Stimulated activated CD8-positive, alpha-beta memory T cell treated with anti-CD3 and anti-CD28 coated beads, Interleukin-12 subunit alpha, Interleukin-12 subunit beta, amount 100 ng/mL, for 4 hours (primary cell): ENCODE data around the gene POLN.
"Not testable (repeated sequence)": the region's sequence is repeated elsewhere in the genome, so short reads cannot be mapped to it uniquely, and the experiment has no call there.

Source experiments
- DNase-seq: peaks from one replicate; pipeline ENCODE4 v3.0.0-alpha.2; 2020; ENCODE audit warnings: low read depth

POLN gene

DNA sequence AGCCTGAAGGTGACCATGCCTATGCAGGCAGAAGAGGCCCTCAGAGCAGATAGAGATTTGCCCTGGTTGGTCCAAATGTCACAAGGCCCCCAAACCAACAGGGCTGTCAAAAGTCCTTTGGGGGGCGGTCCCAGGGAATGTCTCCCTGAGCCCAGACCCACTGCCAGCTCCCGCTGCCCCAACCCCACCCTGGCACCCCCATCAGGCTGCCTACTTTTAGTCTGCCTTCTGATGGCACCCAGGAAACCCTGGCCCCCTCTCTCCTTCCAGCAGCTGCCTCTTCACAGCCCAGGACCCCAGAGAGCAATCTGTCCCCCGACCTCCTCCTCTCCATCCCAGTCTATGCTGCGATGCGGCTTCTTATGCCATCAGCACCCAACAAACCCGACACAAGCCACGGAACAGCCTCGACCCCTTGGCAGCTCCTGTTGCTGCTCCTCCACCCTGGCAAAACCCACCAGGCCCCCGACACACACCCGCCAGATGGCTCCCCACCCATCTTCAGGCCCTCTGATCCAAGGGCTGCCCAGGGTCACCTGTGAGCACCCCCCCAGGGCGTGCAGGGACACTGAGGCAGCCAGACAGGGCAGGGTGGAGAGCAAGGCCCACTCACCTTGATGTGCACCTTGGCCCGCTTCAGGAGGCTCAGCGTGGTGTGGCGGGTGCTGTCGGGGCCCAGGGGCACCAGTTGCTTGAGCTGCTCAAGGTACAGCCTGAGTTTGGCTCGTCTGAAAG is 10.0 kb upstream of the POLN start:
- no peak for DNase-seq

DNA sequence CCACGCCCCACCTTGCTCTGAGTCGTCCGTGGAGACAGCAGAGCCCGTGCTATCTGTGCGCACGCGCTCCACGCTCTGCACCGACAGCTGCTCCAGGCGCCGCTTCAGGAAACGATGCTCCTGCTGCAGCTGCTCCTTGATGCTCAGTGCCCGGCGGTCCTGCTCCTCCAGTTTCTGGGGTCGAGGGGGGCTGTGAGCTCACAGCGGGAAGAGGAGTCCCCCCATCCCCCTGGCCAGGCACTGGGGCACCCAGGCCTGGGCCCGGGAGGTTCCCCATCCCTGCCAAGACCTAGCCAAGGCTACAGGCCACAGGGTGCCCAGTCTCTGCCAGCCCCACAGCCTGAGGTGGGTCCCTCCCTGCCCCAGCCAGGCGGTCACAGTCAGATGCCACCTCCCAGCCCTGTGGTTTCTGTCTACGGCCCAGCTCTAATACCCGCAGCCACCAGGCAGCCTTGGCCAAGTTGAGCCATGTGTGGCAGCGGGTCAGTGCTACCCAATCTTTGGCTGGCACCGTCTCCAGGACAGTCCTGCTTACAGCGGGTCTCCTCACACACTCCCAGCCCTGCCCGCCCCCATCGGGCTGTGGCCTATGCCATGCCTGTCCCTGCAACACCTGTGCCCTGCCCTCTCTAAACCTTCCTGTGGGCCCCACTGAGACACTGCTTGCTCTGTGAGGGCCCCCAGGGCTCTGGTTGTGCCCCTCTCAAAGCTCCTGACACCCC is 9.3 kb upstream of the POLN start:
- peak; percentile 0 for DNase-seq

DNA sequence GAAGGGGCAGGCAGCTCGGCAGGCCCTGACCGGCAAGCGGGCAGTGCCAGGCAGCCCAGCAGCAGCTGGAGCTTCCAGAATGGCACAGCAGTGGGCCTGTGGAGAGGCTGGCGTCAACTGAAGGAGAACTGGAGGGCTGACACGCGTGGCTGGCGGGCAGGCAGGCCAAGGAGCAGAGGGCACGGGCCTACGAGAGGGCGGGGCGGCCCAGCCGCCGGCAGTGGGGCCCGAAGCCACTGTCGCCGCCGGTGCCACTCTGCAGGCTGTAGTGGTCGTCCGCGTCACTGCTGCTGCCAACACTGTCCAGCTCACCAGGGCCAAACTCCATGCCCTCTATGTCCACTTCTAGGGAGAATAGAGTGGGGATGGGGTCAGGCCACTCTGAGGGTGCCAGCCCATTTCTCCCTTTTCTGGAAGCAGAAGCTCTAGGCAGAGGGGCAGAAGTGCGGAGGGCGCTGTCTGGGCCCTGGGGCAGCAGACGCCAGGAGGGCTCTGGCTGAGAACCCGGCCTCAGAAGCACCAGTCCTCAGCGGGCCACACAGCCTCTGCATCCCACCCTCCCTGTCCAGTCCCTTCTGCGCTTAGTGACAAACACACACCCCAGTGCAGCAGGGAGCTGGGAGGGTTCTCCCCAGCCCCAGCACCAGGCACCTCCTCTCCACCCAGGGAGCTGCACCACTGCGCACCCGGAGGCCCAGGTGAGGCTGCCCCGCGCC is 8.6 kb upstream of the POLN start:
- peak; percentile 0 for DNase-seq

DNA sequence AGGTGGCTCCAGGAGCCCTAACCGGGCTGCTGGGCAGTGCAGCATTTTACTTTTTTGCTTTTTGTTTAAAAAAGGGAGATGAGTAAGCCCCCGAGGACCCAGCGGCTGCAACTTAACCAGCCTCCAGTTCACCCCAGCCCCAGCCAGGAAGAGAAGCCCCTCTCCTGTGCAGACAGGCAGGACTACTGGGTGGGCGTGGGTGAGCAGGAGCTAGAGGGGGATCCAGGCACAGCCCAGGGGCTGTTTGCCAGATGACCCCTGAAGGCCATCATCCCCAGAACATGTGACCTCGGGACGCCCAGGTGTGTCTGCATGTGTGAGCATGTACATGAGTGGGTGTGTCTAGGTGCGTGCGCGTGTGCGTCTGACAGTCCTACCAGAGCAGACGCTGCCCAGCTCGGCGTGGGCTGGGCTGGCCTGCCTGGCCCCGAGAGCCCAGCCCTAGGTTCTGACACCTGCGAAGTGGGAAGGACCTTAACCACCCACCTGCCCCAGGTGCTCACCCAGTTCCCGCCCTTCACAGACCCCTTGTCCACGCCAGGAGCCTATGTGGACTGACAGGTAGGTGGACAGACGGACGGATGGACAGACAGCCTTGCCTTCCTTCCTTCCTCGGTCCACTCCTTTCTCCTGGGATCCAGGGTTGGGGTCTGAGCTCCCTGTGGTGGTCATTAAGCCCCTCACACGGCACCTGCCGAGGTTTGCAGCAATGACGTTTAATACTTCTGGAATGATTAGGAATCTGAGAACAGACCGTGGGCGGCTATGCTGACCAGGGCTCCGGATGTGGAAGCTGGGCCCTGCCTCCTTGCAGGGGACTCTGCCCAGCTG is 7.8 kb upstream of the POLN start:
- DNase-seq = no peak

DNA sequence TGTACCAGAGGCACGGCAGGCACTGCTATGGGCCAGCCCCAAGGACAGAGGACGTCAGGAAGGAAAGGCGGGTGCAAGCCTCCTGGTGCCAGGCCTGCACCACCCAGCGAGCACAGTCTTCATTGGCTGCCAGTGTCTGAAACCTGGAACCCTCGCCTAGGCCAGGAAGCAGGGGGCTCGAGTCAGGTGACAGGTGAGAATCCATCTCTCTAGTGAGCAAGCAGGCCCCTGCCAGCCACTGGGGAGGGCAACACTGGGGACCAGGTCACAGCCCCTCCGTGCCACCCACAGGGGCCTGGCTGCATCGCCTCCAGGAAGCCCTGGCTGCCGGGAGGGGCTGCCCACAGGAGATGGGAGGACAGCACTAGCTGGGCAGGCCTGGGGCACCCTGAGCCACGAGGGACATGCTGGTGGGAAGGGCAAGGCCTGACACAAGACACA is 6.9 kb upstream of the POLN start:
- no peak for DNase-seq

DNA sequence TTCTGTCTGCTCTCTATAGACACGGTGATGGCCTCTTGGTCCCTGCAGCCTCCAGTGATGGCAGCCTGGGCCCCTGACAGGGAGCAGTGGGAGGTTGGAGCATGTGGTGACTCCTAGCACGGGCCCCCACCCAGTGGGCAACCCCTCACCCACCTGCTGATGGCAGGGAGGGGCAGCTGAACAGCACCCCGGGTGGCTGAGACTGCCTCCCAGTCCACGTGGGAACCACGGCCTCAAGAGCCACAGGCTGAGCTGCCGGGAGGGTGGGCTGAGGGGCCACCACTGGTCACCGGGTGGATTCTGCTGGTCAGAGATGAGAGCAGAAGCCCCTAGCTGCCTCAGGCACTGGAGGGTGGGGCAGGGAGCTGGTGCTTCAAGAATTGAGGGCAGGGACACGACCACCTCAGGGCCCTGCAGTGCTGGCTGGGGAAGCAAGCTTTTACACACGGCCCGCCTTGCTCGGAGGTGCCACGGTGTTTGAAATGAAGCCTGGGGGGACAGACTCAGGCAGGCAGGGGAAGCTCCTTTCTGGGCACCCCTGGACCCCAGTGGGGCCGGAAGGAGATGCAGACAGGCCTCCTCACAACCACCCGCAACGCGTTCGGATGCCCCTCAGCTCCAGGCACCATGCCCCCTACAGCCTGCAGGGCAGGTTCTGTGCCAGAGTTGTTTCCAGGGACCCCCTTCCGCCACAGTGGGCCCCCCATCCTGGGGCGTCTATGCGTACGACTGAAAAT is 6.3 kb upstream of the POLN start:
- peak; percentile 0 for DNase-seq

DNA sequence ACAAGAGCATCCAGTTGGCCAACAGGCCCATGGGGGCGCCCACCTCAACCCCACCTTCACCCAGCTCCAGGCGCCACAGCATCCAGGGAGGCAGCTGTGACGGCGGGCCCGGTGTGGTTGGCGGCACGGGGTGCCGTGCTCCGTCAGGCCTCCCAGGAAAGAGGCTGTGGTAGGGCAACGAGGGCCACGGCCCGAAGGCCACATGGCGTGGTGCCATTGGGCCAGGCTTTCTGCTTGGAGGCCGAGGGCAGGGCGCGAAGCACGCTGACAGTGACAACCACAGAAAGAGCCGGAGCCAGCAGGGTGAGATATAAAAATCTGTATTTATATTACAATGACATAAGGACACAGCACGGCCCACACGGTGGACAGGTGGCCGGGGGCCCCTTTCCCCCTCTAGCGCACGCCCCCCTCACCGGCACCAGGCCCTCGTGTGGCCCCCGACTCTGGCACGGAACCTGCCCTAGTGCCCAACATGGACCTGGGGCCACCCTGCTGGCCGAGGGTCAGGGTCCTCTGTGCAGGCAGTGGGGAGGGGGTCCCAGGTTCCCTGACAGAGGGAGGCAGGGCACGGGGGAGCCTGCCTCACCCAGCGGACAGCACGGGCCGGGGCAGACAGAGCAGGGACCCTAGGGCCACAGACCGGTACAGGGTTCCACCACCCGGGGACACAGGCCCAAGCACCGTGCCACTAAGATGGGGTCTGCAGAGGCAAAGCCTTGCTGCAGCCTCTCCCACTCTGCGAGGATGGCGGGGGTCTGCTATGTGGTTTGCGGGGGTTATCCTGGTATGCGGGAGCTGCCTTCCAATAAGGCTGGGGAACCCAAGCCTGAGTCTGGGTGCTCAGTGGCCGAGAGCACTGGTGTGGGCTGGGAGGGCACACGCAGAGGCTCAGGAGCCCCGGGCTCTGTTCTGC is 5.5 kb upstream of the POLN start:
- peak; percentile 0 for DNase-seq

DNA sequence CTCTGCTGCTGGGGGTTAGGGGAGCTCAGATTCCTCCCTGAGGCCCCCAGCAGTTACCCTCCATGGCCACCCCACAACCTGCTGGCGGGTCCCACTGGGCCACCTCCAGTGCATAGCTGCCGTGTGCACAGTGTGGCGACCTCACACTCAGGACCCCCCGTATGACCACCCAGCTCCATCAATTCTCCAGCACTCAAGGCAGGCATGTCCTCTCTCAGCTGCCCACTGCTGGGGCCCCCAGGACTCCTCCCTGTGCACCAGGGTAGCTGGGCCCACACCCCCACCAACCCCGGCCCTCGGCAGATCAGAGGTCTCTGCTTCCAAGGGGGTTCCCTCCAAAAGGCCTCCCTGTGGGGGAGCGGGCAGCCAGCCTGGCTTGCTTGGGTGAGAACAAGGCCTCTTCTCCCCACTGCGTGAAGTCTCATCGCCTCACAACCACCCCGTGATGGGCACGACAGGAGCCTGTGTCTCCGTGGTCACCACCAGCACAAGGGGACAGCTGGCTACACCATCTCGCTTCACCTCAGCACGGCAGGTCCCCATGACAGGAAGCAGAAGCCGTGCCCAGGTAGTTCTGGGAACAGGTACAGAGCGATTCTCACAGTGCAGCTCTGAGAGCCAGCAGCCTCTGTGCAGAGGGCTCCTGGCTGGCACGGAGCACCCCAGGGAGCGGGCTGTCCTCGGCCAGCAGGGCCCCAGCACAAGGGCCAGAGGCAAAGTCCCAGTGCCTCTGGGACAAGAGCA is 4.6 kb upstream of the POLN start:
- DNase-seq = no peak

DNA sequence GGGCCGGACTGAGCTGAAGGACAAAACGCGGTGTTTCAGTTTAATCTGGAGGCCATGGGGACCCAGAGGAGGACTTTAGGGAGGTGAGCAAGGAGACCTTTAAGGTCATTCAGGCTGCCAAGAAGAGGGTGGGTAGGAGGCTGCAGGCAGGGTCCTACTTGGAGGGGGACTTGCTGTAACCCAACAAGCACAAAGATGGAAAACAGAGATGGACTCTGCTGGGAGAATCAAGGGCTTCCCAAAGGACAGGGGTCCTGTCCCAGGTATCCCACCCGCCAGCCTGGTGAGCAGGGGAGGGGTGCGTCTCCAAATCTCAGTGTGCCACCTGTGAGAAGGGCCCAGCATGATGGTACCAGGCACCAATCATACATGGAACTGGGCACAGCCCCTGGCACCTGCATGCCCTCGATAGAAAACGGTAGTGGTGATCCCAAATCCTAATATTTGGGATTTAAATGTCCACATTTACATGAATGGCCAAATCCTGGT is 3.9 kb upstream of the POLN start:
- no peak for DNase-seq

DNA sequence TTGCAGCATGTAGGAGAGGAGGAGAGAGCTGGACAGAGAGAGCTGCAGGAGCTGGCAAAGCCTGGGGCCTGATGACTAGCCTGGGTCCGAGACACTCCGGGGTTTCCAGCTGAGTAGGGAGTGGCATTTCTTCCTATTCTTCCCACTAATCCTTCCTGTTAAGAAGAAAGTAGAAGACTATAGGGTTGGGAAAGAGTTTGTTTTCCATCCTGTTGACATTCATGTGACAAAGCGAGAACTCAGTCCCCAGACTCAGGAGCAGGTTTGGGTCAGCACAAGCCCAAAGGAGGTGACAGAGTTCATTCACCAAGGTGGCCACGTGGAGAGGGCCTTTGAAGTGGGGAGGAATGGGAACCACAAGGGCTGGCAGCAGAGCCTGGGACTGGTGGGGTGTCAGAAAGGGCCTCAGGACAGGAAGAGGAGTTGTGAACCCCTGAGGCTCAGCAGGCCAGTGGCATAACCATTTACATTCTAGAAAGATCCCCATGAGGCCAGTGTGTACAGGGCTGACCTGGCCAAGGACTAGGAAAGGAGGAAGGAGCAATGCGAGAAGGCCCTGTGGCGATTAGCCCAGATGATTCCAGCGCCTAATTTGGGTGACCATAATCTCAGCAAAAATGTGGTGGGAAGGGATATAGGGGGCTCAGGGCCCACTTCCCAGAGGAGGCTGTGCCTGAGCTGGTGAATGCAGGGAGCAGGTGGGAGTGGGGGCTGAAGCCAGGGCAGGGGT is 3.3 kb upstream of the POLN start:
- no peak for DNase-seq

DNA sequence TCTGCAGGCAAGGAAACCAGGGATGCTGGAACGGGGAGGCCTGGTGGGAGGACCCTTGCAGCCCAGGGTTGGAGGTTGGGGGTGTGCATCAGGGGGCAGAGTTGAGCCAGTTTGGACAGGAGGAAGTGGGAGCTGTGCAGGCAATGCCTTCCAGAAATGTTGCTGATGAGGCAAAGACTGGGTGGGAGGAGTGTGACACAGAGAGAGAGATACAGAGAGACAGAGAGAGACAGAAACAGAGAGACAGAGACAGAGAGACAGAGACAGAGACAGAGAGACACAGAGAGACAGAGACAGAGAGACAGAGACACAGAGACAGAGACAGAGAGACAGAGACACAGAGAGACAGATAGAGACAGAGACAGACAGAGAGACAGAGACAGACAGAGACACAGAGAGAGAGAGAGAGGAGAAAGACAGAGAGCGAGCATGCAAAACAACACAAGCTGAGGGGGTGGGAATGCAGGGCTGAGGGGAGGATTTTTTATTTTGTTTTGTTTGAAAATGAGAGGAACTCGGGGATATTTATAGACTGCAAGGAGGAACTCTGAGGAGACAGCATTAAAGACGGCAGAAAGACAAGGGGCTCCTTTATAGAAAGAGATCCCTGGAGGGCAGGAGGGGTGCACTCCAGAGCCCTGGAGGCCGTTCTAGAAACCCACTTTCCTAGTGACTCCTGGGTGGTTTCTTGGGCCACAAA is 1.9 kb upstream of the POLN start:
- DNase-seq = no peak

DNA sequence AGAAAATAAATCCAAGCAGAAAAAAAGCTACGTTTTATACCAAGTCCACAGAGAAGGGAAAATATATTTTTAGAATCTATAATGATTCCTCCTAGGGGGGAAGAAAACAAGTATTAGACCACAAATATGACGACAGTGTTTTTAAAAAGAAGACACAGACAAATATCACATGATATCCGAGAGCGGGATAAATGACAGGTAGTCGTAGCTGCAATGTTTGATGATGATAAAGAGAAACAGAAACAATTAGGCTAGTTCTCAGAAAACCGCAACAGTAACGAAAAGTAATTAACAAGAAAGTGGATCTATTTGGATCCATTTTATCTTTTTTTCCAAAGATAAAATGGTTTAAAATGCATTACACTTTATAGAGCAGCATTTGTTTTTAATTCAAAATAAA is 918 bp downstream of the POLN start:
- DNase-seq = no peak

DNA sequence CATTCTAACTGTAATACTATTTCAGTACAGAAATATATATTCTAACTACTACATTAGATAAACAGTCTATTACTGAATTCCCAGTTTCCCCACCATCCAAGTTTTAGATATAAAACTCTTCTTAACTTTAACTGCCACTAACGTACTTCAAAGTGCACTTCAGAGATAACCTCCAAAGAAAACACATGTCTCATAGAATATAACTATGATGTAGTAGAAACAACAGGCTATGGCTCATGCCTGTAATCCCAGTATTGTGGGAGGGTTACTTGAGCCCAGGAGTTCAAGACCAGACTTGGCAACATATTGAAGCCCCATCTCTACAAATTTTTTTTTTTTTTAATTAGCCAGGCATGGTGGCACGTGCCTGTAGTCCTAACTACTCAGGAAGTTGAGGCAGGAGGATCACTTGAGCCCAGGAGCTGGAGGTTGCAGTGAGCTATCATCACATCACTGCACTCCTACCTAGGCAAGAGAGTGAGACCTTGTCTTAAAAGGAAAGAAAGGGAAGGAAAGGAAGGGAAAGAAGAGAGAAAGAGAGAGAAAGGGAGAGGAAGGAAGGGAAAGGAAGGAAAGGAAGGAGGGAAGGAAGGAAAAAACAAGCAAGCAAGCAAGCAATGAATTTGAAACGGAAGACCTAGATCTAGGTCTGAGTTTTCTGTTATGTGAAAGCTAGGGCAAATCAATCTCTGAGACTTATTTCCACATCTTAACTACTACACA is 4.8 kb downstream of the POLN start:
- DNase-seq = no peak

DNA sequence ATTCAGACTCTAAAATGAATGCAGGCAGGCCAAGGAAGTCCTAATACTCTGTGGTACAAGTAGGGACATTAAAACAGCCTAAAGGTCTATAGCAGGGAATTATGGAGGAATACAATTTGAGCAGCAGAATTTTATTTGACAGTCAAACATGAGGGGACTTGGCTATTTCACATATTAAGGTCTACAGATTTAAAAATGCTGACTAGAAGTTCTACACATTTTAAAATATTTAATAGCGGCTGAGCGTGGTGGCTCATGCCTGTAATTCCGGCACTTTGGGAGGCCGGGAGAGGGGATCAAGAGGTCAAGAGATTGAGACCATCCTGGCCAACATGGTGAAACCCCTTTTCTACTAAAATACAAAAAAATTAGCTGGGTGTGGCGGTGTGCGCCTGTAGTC is 10.8 kb downstream of the POLN start:
- DNase-seq = no peak

DNA sequence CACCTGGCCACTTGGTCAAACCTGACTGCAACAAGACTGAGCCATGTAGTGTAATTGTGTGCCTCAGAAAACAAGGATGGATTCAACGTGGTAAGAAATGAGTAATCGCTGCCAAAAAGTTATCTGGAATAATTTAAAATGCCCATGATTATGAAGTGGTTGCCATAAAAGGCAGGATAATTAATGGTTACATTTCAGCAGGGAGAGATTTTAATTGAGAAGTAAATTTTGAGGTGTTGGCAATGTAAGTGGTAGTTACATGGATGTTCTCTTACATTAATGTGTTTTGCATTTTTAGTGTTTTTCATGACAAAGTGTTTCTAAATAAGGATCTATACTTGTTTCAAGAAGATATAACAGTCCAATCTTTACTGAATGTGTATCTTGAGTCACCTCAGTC is 15.7 kb downstream of the POLN start:
- no peak for DNase-seq

DNA sequence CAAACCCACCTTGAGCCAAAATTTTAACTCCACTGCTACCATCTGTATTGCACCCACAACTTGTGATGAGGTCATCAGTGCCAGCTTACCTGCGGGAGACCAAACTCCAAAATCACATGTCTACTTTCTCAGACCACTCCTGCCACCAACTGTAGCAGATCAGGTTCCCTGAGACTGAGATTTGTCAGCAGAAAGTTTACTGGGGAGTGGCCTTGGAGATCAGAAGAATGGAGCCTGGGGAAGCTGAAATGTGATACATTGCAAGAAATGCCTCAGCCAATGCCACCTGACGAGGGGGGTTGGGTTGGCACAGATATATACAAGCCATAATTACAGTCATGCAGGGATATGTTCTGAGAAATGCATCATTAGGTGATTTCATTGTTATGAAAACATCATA is 19.1 kb downstream of the POLN start:
- no peak for DNase-seq

DNA sequence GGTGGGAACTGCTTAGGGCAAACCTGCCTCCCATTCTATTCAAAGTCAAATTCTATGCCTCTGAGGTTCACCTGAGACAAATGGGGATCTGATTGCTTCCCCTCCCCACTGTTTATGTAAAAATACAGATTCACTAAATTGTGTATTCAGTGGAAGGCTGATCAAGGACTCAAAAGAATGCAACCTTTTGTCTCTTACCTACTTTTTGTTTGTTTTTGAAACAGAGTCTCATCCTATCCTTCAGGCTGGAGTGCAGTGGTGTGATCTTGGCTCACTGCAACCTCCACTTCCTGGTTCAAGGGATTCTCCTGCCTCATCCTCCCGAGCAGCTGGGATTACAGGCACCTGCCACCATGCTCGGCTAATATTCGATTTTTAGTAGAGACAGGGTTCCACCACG is 20.5 kb downstream of the POLN start:
- not testable (repeated sequence) for DNase-seq
